Immature natural killer cell (primary cell): ENCODE measurements around the gene CD74. TPM values are rescaled to one million over a fixed set of nuclear protein-coding genes. Genes with fewer than 3 reads are reported as not detected.
"Not testable (repeated sequence)": the region's sequence is repeated elsewhere in the genome, so short reads cannot be mapped to it uniquely, and the experiment has no call there.

ENCODE experiments used
- DNase-seq, 3 donors: peaks; one replicate each; pipeline ENCODE4 v3.0.0; 2022; ENCODE audit warnings: mixed read lengths in 1 of 3
- H3K27ac Mint-ChIP-seq, 6 donors: one replicate each; pipeline ENCODE4 v1.8.0; 2020; ENCODE audit warnings: mixed read lengths in 6 of 6, mild to moderate bottlenecking in 5 of 6, inconsistent platforms in 4 of 6, moderate library complexity in 3 of 6
- H3K27me3 Mint-ChIP-seq, 3 donors: one replicate each; pipeline ENCODE4 v1.8.0; 2020 to 2021; ENCODE audit warnings: low read depth in 3 of 3, mild to moderate bottlenecking in 3 of 3, mixed read lengths in 3 of 3, moderate library complexity in 3 of 3, inconsistent platforms in 1 of 3
- H3K36me3 Mint-ChIP-seq, 3 donors: one replicate each; pipeline ENCODE4 v1.8.0; 2020; ENCODE audit warnings: mixed read lengths in 3 of 3, inconsistent platforms in 2 of 3, mild to moderate bottlenecking in 2 of 3
- H3K4me1 Mint-ChIP-seq, 2 donors: one replicate each; pipeline ENCODE4 v1.8.0; 2020; ENCODE audit warnings: inconsistent platforms in 2 of 2, mild to moderate bottlenecking in 2 of 2, mixed read lengths in 2 of 2, moderate library complexity in 1 of 2
- H3K4me3 Mint-ChIP-seq, 5 donors: one replicate each; pipeline ENCODE4 v1.8.0; 2020; ENCODE audit warnings: mild to moderate bottlenecking in 5 of 5, mixed read lengths in 5 of 5, inconsistent platforms in 3 of 5, moderate library complexity in 3 of 5
- H3K9me3 Mint-ChIP-seq, 6 donors: one replicate each; pipeline ENCODE4 v1.8.0; 2020; ENCODE audit warnings: mild to moderate bottlenecking in 6 of 6, mixed read lengths in 6 of 6, inconsistent platforms in 4 of 6, moderate library complexity in 3 of 6
- polyA plus RNA-seq, 3 donors: library from polyadenylated mRNA; unstranded; fragments of 300-500 nt; fragmentation: Illumina TruSeq; gene quantifications; one replicate each; pipeline ENCODE4 v1.2.3, GENCODE V29; 2021

CD74 gene
- polyA plus RNA-seq, 3 donors from 2014 or later = 982 to 1,268 (median 1,061) TPM

DNA sequence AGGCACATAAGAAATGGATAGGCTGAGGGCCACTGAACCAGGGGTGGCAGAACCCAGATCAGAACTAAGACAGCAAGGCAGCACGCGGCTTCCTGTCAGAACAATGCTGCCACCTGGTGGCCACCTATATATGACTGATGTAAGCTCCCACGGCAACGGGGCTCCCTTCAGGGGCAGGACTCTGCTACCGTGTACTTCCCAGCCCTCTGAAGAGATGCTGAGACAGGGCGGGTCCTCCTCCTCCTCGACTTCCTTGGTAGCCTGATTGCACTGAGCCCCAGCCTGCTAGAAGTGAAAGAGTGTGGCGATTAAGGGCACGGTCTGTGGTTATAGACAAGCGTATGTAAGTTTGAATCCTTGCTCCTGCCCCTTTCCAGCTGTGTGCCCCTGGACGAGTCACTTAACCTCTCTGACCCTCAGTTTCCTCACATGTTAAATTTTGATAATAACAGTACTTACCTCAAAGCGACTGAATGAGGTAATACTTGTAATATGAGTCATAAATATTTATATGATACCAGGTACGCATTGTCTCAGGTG lies 23.5 kb upstream of the CD74 start:
- no peaks in the 10 kb centered on the region for H3K9me3 Mint-ChIP-seq
- peak; percentile 77 to 84 (median 78) for DNase-seq
- peaks cover 0 to 3% (median 2%) of the 10 kb centered on the region in 3 donors for H3K27me3 Mint-ChIP-seq
- H3K4me3 Mint-ChIP-seq = peak overlapping the region in 3 of 5 donors; percentile 29 to 58 (median 30)
- H3K4me1 Mint-ChIP-seq = peaks cover 8% of the 10 kb centered on the region in 2 donors
- H3K36me3 Mint-ChIP-seq = peaks cover 0 to 3% (median 0%) of the 10 kb centered on the region in 3 donors
- H3K27ac Mint-ChIP-seq = peak overlapping the region in 4 of 6 donors; percentile 46 to 71 (median 58)

DNA sequence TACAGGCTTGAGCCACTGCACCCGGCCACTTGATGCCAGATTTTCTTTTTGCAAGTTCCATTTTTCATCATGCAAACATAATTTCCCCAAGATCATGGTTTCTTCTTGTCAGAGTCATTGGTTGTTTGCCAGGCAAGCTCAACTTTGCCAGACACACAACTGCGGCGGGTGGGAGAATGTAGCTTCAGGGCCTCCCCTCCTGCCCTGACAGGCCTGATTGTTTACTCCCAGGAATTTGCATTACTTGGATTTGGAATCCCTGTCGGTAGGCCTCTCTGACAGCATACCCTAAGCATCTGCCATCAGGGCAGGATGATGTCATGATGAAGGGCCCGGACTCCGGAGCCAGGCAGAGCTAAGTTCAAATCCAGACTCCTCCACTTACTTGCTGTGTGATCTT lies 21.8 kb upstream of the CD74 start:
- H3K4me1 Mint-ChIP-seq = peaks cover 7 to 8% of the 10 kb centered on the region in 2 donors

GRCh38 chr5:150431574-150431973 lies 18.9 kb upstream of the CD74 start:
- peaks cover 0 to 2% (median 0%) of the 10 kb centered on the region in 3 donors for H3K27me3 Mint-ChIP-seq
- no peaks in the 10 kb centered on the region for H3K9me3 Mint-ChIP-seq
- H3K4me3 Mint-ChIP-seq = no peak overlapping the region
- H3K4me1 Mint-ChIP-seq = peaks cover 7 to 8% of the 10 kb centered on the region in 2 donors
- DNase-seq = no peak
- no peak overlapping the region for H3K27ac Mint-ChIP-seq
- H3K36me3 Mint-ChIP-seq = no peaks in the 10 kb centered on the region

More for the DNA sequence above, 21.8 kb upstream of the CD74 start:
- peaks cover 0 to 3% (median 0%) of the 10 kb centered on the region in 3 donors for H3K27me3 Mint-ChIP-seq
- no peaks in the 10 kb centered on the region for H3K9me3 Mint-ChIP-seq
- no peaks in the 10 kb centered on the region for H3K36me3 Mint-ChIP-seq
- no peak overlapping the region for H3K27ac Mint-ChIP-seq
- no peak overlapping the region for H3K4me3 Mint-ChIP-seq
- no peak for DNase-seq

- peaks cover 4% of the 10 kb centered on the region in 2 donors for H3K4me1 Mint-ChIP-seq
- H3K27ac Mint-ChIP-seq = no peak overlapping the region
- H3K9me3 Mint-ChIP-seq = no peaks in the 10 kb centered on the region
- peaks cover 0 to 2% (median 0%) of the 10 kb centered on the region in 3 donors for H3K27me3 Mint-ChIP-seq
- H3K36me3 Mint-ChIP-seq = no peaks in the 10 kb centered on the region
- no peak overlapping the region for H3K4me3 Mint-ChIP-seq
- DNase-seq = no peak
Observed at GRCh38 chr5:150431048-150431447, 18.3 kb upstream of the CD74 start.

DNA sequence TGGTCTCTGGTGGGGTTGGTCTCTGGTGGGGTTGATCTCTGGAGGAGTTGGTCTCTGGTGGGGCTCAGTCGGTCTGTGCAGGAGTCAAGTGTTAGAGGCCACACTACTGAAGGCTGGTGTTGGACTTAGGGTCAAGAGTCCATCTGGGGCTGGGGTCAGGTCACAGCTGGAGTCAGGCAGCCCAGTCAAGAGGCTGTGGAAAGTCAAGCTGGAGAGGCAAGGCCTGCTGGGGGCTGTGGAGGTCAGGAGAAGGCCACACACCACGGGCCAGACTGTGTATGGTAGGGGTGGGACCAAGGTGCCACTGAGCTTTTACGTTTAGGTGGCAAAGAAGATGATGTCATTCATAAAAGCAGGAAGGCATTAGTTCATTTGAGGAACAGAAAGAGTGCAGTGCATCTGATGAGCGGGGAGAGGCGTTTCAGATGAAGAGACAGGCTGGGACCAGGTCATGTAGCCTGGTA lies 16.7 kb upstream of the CD74 start:
- no peaks in the 10 kb centered on the region for H3K9me3 Mint-ChIP-seq
- no peaks in the 10 kb centered on the region for H3K4me1 Mint-ChIP-seq
- H3K4me3 Mint-ChIP-seq = no peak overlapping the region
- H3K36me3 Mint-ChIP-seq = no peaks in the 10 kb centered on the region
- DNase-seq = no peak
- no peak overlapping the region for H3K27ac Mint-ChIP-seq
- peaks cover 0 to 2% (median 2%) of the 10 kb centered on the region in 3 donors for H3K27me3 Mint-ChIP-seq

DNA sequence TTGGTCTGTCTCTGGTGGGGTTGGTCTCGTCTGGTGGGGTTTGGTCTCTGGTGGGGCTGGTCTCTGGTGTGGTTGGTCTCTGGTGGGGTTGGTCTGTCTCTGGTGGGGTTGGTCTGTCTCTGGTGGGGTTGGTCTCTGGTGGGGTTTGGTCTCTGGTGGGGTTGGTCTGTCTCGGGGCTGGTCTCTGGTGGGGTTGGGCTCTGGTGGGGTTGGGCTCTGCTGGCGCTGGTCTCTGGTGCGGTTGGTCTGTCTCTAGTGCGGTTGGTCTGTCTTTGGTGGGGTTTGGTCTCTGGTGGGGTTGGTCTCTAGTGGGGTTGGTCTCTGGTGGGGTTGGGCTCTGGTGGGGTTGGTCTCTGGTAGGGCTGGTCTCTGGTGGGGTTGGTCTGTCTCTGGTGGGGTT lies 16.3 kb upstream of the CD74 start:
- no peak for DNase-seq
- Mint-ChIP-seq H3K4me3 (no peak overlapping the region), H3K27ac (no peak overlapping the region), H3K27me3 (peaks cover 0 to 2% (median 2%) of the 10 kb centered on the region in 3 donors), H3K9me3 (no peaks in the 10 kb centered on the region), H3K36me3 (no peaks in the 10 kb centered on the region), H3K4me1 (no peaks in the 10 kb centered on the region)

GRCh38 chr5:150428106-150428876 lies 15.6 kb upstream of the CD74 start:
- no peak overlapping the region for H3K4me3 Mint-ChIP-seq
- no peaks in the 10 kb centered on the region for H3K36me3 Mint-ChIP-seq
- no peak for DNase-seq
- no peak overlapping the region for H3K27ac Mint-ChIP-seq
- H3K9me3 Mint-ChIP-seq = no peaks in the 10 kb centered on the region
- H3K27me3 Mint-ChIP-seq = peaks cover 0 to 2% (median 2%) of the 10 kb centered on the region in 3 donors
- H3K4me1 Mint-ChIP-seq = no peaks in the 10 kb centered on the region

DNA sequence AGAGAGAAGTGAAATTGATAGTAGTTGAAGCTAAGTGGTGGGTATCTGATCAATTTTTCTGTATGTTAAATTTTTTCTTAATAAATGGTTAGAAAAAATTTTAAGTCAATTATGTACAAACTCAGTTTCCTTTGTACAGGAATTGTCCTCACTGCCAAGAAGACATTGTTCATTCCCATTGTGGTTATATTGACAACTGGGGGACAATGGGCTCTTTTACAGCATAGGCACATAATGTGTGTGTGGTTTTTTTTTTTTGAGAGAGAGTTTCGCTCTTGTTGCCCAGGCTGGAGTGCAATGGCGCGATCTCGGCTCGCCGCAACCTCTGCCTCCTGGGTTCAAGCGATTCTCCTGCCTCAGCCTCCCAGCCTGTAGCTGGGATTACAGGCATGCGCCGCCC lies 13.5 kb upstream of the CD74 start:
- H3K4me1 Mint-ChIP-seq, H3K27ac Mint-ChIP-seq, DNase-seq, H3K9me3 Mint-ChIP-seq, H3K27me3 Mint-ChIP-seq, H3K36me3 Mint-ChIP-seq, H3K4me3 Mint-ChIP-seq: not testable (repeated sequence)

GRCh38 chr5:150422758-150423157 lies 10.0 kb upstream of the CD74 start:
- H3K4me1 Mint-ChIP-seq = peaks cover 7% of the 10 kb centered on the region in 2 donors
- no peak overlapping the region for H3K4me3 Mint-ChIP-seq

DNA sequence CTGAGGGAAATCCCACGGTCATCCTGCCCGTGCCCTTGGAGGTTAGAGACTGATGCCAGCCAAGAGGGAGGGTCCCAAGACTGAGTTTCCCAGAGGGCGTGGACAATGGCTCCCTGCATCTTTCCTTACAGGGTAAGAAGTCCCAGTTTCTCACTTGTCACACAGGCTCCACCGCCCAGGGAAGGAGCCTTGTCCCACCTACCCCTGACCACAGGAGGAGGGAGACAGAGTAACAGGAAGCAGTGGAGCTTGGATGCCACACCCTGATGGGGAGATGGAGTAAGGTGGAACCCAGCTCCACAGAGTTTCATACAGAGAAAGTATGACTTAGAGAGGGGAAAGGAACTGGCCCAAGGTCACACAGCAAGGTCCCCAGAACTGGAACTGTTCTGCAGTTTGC lies 9.4 kb upstream of the CD74 start:
- H3K27me3 Mint-ChIP-seq = peaks cover 0 to 2% (median 1%) of the 10 kb centered on the region in 3 donors
- no peaks in the 10 kb centered on the region for H3K9me3 Mint-ChIP-seq
- H3K4me3 Mint-ChIP-seq = no peak overlapping the region

More at GRCh38 chr5:150422758-150423157, 10.0 kb upstream of the CD74 start:
- Mint-ChIP-seq H3K27ac (no peak overlapping the region), H3K36me3 (no peaks in the 10 kb centered on the region), H3K9me3 (no peaks in the 10 kb centered on the region), H3K27me3 (peaks cover 0 to 2% (median 1%) of the 10 kb centered on the region in 3 donors)
- no peak for DNase-seq

DNA sequence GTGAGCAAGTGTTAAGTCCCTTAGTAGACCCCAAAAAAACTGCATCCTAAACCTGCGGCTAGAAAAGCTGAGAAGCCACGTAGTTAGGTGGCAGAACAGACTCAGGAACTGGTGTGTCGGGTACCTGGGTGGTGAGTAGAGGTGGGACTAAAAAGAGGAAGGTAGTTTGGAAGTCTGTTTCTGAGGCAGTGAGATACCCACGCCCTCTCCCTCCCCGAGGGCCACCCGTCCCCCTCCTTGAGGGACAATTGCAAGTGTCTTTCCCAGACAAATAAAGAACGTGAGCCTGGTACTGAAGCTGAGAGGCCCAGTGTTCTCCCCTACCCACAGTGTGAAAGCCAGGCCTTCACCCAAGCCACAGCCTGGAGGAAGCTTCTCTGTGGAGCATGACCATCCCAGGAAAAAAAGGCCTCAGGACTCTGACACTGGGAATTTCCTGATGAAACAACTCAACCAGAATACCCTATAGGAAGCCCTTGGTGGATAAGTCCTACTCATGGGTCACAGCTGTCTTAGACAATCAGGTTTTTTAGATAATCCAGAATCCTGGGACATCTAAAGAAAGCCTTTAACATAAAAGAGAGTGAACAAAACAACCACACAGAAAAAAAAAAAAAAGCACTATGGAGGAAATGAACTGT lies 7.0 kb upstream of the CD74 start:
- no peak for DNase-seq
- H3K4me3 Mint-ChIP-seq = no peak overlapping the region
- H3K9me3 Mint-ChIP-seq = no peaks in the 10 kb centered on the region
- no peaks in the 10 kb centered on the region for H3K36me3 Mint-ChIP-seq
- H3K27me3 Mint-ChIP-seq = peaks cover 0 to 2% (median 1%) of the 10 kb centered on the region in 3 donors
- peak overlapping the region in 4 of 6 donors; percentile 4 to 63 (median 26) for H3K27ac Mint-ChIP-seq
- peaks cover 13 to 17% of the 10 kb centered on the region in 2 donors for H3K4me1 Mint-ChIP-seq

More for the DNA sequence above, 9.4 kb upstream of the CD74 start:
- Mint-ChIP-seq H3K27ac (peak overlapping the region in 1 of 6 donors; percentile 65), H3K4me1 (peaks cover 7% of the 10 kb centered on the region in 2 donors), H3K36me3 (no peaks in the 10 kb centered on the region)
- no peak for DNase-seq

GRCh38 chr5:150413902-150414790 lies 1.4 kb upstream of the CD74 start:
- H3K27me3 Mint-ChIP-seq = peaks cover 13 to 22% (median 15%) of the 10 kb centered on the region in 3 donors
- H3K4me1 Mint-ChIP-seq = peaks cover 55 to 60% of the 10 kb centered on the region in 2 donors
- not testable (repeated sequence) for H3K9me3 Mint-ChIP-seq, H3K36me3 Mint-ChIP-seq
- DNase-seq = peak; percentile 40 to 48 (median 47)
- peak overlapping the region; percentile 98 to 100 (median 99) for H3K27ac Mint-ChIP-seq
- H3K4me3 Mint-ChIP-seq = peak overlapping the region; percentile 66 to 97 (median 92)
